HG03175 (cell line): Measurements from ENCODE around the gene THEMIS.
"Not testable (repeated sequence)": the region's sequence is repeated elsewhere in the genome, so short reads cannot be mapped to it uniquely, and the experiment has no call there.

ENCODE experiments used
- ATAC-seq: cut with Tn5 transposase; IDR thresholded peaks from one replicate; pipeline ENCODE4 v1.9.1; 2021; ENCODE audit warnings: mild to moderate bottlenecking, moderate library complexity; ENCODE audit not compliant: unreplicated experiment

The THEMIS gene, protein sequence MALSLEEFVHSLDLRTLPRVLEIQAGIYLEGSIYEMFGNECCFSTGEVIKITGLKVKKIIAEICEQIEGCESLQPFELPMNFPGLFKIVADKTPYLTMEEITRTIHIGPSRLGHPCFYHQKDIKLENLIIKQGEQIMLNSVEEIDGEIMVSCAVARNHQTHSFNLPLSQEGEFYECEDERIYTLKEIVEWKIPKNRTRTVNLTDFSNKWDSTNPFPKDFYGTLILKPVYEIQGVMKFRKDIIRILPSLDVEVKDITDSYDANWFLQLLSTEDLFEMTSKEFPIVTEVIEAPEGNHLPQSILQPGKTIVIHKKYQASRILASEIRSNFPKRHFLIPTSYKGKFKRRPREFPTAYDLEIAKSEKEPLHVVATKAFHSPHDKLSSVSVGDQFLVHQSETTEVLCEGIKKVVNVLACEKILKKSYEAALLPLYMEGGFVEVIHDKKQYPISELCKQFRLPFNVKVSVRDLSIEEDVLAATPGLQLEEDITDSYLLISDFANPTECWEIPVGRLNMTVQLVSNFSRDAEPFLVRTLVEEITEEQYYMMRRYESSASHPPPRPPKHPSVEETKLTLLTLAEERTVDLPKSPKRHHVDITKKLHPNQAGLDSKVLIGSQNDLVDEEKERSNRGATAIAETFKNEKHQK

DNA sequence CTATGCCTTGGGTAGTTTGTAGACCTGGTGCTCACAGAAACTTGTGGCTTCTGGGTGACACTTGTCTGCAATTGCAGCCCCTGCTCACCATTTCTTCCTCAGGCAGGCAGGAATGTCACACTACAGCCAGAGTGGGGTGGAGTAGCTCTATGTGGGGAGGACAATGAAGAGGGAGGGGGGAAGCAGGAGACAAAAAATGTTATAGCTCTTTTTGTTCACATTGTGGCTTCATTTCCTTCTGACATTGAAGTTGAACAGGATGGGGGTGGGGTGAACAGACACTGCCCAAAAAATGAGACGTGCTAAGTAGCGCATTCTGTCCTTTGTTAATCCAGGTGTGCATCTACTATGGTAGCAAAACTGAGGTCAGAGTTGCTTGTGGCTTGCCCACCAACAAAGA, at the start of gene THEMIS:
TSS of gene THEMIS (minus strand) at position 124 of the 400 bp plus-strand sequence. CDS start 126 bp downstream, outside the sequence.
- ATAC-seq, result no peak

DNA sequence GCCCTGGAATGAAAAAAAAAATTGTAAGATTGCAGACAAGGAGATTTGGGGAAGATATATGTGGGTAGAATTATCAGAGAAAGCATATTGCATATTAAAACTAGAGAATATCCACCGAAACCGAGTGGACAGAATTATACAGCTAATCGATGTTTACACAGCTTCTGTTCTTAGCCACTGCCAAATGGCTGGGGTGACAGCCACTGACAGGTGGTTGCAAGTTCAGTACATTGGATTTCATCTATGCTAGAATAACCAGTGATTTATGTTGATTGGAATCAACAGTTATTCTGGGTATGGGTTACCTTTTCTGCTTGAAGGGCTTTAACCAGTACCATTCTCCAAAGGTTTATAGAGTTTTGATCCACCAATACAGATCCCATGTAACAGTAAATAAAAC, 48.4 kb upstream of the THEMIS start:
- ATAC-seq, result no peak

DNA sequence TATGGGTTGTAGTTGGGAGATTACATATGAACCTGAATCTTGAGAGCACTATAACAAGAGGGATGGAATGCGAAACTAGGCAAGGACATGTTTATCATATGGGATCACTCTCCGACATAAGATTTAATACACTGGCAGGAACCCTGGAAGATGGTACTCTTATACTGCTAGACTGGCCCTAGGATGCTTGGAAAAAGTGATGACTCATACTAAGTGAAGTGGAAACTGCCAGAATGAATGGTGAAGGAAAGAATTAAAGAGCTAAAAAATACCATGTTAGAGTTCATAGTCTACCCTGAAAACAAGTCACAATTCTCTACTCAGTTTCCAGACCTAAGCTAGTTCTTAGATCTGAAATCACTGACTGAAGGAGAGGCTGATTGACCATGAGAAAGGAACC, 45.5 kb upstream of the THEMIS start:
- no peak for ATAC-seq

- ATAC-seq, result no peak
Measured at GRCh38 chr6:127945434-127946097, 44.7 kb upstream of the THEMIS start.

DNA sequence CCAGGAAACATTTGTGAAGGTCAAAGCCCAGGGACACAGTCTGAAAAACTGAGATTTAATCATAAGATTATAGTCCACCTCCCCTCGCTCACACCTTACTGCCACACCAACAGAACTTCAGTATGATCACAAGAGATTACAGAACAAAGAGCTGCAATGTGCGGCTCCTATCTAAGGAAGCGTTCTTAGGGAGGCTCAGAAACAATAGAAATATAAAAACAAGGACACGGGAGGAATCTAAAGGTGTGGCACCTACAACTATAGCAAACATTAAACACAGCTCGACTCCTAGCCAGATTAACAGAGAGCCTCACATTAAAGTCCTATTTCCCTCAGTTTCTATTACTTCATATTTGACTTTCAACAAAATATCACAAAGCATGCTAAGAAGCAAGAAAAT, 40.4 kb upstream of the THEMIS start:
- ATAC-seq, result no peak

DNA sequence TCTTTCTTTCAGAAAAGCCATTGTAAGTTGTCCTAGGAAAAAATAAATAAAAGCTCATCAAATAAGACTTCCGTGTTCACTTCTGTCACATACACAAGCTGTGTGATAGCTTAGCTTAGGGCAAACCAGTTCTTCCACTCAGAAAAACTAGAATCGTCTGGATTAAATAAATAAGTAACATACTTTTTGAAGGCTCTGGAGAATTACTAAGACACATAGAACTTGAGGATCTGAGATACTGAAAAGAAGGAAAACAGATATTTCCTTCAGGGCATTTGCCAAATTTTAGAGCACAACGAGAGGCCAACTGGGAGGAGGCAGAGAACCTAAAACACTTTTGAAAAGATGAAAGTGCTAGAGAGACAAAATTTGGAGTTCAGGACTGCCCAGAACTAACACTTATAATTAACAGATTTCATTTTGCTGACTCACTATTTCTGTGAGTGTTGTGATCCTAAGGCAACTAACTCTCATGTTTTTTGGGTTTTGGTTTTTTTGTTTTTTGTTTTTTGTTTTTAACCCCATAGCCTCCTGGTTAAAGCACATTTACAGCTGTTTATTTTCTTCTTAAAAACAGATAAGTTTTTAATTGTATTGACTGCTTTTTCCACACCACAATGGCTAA, 38.7 kb upstream of the THEMIS start:
- no peak for ATAC-seq

DNA sequence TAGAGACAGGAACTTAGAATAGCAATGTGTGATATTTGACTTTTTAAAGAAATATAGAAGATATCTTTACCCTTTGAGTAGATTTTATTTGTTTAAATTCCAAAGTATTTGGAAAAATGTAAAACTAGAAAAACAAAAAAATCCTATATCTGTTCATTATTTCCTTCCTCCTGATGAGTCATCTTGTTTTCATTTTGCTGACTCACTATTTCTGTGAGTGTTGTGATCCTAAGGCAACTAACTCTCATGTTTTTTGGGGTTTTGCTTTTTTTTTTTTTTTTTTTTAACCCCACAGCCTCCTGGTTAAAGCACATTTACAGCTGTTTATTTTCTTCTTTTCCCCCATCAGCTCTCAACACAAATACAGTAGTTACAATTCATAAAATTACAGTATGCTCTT, 37.8 kb upstream of the THEMIS start:
- ATAC-seq, result peak; percentile 44

GRCh38 chr6:127937747-127938146, 36.9 kb upstream of the THEMIS start:
- ATAC-seq, result no peak

DNA sequence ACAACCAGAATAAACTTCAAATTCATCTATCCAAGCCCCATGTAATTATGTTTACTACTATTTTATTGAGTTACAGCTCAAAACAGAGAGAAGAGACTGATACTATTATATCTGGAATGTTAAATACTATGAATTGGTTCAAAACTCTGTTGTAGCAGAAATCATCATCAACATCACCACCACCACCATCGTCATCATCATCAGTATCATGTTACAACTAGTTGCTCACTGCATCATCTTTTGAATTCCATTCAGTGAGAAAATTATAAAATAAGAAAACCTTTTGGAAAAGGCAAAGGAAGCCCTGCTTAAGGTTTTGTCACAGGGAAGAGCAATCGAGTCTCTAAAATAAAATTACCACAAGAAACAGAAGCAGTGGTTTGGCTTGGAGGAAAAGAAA, 36.2 kb upstream of the THEMIS start:
- ATAC-seq, result no peak

GRCh38 chr6:127934956-127935355, 34.1 kb upstream of the THEMIS start:
- no peak for ATAC-seq

- no peak for ATAC-seq
Measured at GRCh38 chr6:127933852-127934840, 33.3 kb upstream of the THEMIS start.

DNA sequence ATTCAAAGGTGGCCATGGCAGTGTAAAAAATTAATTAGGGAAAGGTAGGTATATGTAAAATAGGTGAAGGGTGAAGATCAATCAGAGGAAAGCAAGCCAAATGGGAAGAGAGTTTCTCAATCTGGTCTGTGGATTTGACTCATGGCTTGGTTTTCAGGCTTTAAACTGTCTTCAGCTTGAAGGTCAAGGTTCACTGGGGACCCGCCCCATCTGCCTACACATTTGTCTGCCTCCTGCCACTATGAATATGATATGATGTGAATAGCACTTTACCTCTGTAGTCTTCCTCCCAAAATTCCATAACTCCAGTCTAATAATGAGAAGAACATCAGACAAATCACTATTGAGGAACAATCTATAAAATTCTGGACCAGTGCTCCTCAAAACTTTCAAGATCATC, 32.3 kb upstream of the THEMIS start:
- no peak for ATAC-seq

GRCh38 chr6:127932708-127933107, 31.9 kb upstream of the THEMIS start:
- no peak for ATAC-seq

DNA sequence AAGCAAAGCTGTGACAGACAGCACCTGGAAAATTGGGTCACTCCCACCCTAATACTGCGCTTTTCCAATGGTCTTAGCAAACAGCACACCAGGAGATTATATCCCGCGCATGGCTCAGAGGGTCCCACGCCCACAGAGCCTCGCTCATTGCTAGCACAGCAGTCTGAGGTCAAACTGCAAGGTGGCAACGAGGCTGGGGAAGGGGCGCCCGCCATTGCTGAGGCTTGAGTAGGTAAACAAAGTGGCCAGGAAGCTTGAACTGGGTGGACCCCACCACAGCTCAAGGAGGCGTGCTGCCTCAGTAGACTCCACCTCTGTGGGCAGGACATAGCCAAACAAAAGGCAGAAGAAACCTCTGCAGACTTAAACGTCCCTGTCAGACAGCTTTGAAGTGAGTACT, 25.6 kb upstream of the THEMIS start:
- ATAC-seq, result not testable (repeated sequence)

- no peak for ATAC-seq
Measured at GRCh38 chr6:127924440-127924839, 23.6 kb upstream of the THEMIS start.

- no peak for ATAC-seq
Measured at GRCh38 chr6:127924031-127924430, 23.2 kb upstream of the THEMIS start.

DNA sequence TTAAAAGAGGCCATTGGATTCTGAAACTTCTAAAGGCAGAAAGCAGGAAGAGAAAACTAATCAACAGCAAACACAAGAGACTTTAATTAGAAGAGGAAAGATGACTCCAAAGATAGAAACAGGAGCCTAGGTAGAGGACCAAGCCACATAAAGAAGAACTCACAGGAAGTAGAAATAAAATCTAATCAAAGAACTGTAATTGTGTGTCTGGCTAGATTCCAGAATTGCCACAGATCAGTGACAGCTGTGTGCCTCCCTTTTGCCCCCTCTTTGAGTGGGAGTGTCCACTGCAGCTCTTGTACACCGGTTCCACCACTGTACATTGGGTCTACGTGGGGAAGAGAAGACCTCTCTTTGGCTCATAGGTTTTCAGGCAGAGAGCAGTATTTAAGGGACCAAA, 22.3 kb upstream of the THEMIS start:
- ATAC-seq, result no peak

- ATAC-seq, result no peak
Measured at GRCh38 chr6:127921982-127922381, 21.1 kb upstream of the THEMIS start.

- ATAC-seq, result no peak
Measured at GRCh38 chr6:127920804-127921203, 19.9 kb upstream of the THEMIS start.
